HG03025 (cell line): Measurements from ENCODE around the gene CHCHD5.
"Not testable (repeated sequence)": the region's sequence is repeated elsewhere in the genome, so short reads cannot be mapped to it uniquely, and the experiment has no call there.

Experiments used
- ATAC-seq: cut with Tn5 transposase; IDR thresholded peaks from one replicate; pipeline ENCODE4 v1.9.1; 2021; ENCODE audit warnings: mild to moderate bottlenecking, moderate library complexity; ENCODE audit not compliant: unreplicated experiment, low FRiP score

CHCHD5 gene

DNA sequence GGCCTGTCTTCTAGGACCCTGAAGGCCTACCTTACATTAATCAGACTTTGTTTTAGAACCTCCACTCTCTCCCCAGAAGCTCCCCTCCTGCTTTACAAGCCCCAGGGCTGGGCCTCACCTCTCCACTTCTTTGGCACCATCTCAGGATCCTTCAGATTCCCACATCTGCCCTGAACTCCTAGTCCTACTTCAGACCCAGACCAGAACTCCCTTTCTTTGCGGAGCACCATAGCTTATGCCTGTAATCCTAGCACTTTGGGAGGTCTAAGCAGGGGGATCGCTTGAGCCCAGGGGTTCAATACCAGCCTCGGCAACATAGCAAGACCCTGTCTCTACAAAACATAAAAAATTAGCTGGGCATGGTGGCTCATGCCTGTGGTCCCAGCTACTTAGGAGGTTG is 991 bp downstream of the CHCHD5 start:
- no peak for ATAC-seq

DNA sequence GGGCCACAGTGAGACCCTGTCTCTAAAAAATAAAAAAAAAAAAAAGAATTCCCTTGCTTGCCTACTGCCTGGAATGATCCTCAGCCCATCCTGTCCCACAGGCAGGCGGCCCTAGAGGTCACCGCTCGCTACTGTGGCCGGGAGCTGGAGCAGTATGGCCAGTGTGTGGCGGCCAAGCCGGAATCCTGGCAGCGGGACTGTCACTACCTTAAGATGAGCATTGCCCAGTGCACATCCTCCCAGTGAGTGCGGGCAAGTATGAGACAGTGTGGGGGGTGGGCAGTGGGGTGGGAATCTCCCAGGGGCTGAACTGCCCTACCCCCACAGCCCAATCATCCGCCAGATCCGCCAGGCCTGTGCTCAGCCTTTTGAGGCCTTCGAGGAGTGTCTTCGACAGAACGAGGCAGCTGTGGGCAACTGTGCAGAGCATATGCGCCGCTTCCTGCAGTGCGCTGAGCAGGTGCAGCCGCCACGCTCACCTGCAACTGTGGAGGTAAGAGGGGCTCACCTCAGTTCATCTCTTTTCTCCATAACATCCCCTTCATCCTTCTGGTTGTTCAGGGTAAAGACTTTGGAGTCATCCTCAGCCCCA is 1.6 kb downstream of the CHCHD5 start:
- no peak for ATAC-seq

DNA sequence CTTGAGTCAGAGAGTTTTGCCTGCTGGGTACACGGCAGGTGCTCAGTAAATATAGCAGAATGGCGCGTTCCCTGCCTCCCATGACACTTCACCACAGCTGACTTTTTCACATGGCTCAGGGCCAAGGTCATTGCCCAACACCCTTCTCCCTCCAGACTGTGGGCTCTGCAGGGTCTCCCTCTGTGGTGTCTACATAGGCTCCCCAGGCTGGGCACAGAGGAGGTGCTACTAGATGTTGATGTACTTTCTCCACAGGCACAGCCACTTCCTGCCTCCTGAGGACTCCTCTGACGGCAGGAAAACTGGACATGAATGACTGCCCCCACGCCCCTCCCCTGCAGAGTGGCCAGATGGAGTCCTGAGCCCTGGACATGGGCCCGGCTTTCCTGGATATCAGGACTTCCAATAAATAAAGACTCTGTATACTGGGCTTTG is 4.2 kb downstream of the CHCHD5 start:
- no peak for ATAC-seq

DNA sequence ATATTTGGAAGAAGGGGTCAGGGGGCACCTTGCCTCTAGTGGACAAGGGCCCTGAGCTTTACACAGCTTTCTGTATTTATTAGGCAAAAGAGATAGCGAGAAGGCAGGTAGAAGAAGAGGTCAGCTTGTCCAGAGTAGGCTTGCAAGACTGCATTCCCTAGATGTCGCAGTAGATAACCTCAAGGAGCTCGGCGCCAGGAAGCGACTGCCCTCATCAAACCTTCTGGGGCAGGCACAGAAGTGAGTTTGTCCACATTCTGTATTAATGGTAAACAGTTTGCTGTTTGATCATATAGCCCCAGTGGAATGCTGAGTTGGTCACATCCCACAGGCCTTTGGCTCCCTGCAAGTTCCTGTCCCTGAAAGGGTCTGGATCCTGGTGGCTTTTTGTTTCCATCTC is 7.0 kb downstream of the CHCHD5 start:
- no peak for ATAC-seq

DNA sequence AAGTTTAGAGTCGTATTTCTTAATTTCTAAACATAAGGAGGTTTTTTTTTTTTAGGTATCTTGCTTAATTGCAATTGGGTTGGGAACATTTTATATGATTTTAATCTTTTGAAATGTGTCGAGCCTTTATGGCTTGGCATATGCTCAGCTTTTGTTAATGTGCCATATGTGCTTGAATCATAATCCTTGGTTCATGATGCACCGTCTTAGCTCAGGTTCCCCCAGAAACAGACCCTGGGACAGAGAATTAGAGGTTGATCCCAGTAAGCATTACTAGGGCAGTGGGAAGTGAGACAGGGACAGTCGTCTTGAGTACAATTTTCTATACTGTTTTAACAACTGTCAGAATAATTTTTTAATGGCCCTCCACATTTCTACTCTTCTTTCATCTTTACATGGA is 9.3 kb downstream of the CHCHD5 start:
- ATAC-seq: no peak

DNA sequence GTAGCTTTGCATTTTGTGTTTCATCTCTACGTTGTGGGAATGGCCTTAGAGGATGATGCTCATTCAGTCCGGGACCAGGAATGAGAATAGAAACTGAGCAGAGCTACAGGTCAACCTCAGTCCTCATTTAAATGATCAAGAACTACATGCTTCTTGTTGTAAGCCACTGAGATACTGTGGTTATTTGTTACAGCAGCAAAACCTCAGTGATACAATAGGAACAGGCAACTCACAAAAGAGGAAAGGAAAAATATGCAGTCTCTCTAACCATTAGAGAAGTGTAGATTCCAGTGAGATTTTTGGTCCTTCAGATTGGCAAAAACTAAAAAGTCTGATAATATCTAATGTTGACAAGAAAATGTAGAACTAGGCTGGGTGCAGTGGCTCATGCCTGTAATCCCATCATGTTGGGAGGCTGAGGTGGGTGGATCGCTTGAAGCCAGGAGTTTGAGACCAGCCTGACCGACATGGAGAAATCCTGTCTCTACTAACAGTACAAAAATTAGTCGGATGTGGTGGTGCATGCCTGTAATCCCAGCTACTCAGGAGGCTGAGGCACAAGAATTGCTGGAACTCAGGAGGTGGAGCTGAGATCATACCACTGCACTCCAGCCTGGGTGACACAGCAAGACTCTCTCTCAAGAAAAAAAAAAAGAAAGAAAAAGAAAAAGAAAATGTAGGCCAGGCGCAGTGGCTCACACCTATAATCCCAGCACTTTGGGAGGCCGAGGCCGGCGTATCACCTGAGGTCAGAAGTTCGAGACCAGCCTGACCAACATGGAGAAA is 13.3 kb downstream of the CHCHD5 start:
- ATAC-seq: no peak

DNA sequence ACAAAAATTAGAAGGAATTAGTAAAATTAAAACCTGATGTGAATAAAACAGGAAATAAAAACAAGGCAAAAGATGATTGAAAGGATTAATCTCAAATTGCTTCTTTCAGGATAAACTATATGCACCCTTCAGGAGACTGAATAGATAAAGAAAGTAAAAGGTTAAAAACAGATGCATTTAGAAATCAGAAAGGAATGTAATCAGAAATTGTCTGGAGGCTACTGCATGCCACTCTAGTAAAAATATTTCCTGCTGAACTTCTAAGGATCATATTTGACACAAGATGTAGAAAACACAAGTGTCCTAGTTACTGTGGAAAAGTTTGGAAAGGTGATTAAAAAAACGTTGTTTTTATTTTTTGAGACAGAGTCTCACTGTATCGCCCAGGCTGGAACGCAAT is 16.2 kb downstream of the CHCHD5 start:
- no peak for ATAC-seq

DNA sequence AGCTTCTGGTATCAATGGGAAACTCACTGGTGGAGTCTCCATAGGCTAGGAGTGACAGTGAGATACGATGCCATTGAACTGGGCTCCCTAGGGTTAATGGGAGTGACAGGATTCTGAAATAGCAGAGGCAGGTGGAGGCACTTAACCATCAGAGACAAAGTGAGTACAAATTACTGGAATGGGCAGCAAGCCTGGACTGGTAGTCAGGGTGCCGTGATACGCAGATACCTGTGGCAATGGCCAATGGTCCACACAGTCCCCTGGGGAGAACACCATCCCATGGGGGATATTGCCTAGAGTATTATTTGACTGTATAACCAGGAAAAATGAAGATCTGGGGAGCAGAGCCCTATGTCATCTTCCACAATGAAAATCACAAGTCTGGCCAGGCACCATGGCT is 17.3 kb downstream of the CHCHD5 start:
- no peak for ATAC-seq

DNA sequence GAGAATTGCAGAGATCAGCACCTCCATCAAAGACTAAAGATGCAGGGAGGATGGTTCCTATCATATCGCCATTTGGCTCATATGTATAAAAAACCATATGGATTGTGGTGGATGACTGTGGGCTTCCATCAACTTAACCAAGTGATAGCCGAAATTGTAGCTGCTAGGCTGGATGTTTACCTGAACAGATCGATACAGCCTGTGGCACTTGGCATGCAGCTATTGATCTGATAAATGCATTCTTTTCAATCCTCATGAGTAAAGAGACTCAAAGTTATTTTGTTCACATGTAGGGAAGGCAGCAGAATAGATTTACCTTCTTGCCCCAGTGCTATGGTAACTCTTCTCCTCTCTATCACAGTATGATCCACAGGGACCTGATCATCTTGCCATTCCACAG is 18.5 kb downstream of the CHCHD5 start:
- ATAC-seq: no peak

DNA sequence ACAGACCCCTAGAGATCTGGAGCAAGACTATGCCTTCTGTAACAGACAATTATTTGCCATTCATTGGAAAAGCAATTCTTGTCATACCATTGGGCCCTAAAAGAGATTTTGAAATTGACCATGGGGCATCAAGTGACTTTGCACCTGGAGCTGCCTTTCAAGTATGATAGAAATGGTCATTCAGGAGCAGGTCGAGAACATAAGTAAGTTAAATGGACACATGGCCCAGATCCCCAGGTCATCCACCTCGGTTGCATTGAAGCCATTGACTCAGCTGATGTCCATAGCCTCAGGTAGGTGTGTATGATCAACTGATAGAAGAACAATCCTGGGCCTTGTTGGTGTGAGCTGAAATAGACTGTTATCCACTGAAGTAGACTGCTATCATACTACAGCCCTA is 19.3 kb downstream of the CHCHD5 start:
- no peak for ATAC-seq

DNA sequence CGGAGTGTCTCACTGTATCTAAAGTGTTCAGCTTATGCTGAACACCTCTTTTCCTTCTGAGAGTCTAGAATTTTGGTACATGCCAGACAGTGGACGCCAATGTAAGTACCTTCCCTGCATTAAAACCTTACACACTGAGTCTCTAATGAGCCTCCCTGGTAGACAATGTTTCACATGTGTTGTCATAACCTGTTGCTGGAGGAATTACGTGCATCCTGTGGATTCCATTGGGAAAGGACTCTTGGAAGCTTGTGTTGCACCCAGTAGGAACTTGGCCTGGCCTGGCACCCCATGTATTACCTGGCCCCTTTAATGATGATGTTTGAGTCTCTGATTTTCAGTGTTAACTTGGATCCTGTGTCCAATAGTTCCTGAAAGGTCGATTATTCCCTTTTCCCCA is 20.5 kb downstream of the CHCHD5 start:
- no peak for ATAC-seq

DNA sequence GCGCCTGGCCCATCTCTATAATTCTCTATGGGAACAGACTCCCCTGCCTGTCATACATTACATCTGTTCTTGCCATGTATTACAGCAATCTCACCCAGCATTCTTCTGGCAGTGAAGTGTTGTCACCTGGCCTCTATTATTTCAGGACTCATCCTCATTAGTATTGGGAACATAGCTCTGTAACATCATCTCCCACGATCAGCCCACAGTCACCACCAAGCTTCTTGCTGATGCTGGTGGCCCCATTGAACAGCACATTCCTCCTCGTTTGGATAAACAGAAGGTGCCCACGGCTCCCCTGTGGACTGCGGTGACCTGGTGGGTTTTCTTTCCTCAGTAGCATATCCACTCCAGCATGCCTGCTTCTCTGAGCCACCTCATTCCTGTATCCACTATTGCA is 21.5 kb downstream of the CHCHD5 start:
- ATAC-seq: no peak

DNA sequence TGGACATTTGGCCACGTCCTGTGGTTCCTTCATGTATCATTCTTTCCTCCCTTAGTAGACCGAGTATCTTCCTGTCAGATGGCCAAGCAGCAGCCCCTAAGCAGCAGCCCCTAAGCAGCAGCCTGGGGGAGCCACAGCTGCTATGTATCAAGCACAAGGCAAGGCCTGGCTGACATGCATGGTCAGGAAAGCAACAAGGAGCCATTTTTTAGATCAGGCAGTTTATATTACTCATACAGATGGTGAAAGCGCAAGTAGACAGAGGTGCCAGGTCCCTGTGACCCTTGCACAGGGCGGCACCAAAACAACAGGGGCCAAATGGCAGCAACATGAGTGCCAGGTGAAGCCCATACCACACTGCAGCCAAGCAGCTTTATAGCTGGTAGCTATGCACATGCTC is 22.1 kb downstream of the CHCHD5 start:
- ATAC-seq: no peak

DNA sequence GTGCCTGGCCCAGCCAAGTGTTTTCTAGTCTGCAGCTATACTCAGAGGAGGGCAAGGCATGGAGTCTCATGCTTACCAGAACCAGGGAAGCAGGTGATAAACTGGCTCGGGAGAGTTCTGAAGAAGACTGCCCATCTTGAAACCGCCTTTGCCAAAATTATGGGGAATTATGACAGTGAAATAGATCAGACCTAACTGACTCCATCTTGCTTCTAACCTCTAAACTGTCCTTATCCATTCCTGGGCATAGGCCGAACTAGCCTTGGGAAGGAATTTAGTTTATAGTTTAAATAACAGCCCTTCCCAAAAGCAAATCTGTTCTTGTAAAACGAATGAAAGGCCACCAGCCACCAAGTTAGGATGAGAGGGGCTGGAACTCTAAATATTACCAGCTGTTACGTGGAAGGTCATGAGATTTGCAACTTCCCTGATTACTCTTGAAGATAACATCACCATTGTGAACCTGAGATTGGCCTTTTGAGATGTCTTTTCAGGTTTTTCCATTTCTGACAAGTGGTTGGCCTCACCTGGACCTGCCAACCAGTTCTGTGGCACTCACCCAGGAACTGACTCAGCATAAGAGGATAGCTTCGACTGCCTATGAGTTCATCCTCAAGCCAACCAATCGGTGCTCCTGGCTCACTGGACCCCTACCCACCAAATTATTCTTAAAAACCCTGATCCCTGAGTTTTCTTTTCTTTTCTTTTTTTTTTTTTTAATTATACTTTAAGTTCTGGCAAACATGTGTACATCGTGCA is 23.4 kb downstream of the CHCHD5 start:
- no peak for ATAC-seq

DNA sequence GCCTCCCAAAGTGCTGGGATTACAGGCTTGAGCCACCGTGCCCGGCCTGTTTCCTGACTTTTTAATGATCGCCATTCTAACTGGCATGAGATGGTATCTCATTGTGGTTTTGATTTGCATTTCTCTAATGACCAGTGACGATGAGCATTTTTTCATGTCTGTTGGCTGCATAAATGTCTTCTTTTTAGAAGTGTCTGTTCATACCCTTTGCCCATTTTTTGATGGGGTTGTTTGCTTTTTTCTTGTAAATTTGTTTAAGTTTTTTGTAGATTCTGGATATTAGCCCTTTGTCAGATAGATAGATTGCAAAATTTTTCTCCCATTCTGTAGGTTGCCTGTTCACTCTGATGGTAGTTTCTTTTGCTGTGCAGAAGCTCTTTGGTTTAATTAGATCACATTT is 24.9 kb downstream of the CHCHD5 start:
- not testable (repeated sequence) for ATAC-seq

DNA sequence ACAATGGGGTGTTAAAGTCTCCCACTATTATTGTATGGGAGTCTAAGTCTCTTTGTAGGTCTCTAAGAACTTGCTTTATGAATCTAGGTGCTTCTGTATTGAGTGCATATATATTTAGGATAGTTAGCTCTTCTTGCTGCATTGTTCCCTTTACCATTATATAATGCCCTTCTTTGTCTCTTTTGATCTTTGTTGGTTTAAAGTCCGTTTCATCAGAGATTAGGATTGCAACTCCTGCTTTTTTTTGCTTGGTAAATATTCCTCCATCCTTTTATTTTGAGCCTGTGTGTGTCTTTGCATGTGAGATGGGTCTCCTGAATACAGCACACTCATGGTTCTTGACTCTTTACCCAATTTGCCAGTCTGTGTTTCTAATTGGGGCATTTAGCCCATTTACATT is 27.9 kb downstream of the CHCHD5 start:
- not testable (repeated sequence) for ATAC-seq

DNA sequence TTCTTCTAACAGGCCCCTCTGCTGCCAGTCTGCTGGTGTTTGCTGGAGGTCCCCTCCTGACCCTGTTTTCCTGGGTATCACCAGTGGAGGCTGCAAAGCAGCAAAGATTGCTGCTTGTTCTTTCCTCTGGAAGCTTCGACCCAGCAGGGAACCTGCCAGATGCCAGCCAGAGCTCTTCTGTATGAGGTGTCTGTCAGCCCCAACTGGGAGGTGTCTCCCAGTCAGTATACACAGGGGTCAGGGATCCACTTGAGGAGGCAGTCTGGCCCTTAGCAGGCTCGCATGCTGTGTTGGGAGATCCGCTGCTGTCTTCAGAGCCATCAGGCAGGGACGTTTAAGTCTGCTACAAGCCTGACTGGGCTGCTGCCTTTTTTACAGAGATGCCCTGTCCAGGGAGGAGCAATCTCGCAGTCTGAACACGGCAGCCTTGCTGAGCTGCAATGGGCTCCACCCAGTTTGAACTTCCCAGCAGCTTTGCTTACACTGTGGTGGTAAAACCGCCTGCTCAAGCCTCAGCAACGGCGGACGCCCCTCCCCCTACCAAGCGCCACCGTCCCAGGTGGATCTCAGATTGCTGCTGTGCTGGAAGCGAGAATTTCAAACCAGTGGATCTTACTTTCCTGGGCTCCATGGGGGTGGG is 29.9 kb downstream of the CHCHD5 start:
- ATAC-seq: no peak

DNA sequence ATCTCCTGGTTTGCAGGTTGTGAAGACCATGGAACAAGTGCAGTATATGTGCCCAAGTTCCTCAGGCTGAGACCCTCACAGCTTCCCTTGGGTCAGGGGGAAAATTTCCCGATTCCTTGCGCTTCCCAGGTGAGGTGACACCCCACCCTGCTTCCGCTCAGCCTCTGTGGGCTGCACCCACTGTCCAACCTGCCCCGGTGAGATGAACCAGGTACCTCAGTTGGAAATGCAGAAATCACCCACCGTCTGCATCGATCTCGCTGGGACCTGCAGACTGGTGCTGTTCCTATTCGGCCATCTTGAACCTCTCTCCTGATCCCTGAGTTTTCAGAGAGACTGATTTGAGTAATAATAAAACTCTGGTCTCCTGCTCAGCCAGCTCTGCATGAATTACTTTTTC is 30.6 kb downstream of the CHCHD5 start:
- no peak for ATAC-seq

DNA sequence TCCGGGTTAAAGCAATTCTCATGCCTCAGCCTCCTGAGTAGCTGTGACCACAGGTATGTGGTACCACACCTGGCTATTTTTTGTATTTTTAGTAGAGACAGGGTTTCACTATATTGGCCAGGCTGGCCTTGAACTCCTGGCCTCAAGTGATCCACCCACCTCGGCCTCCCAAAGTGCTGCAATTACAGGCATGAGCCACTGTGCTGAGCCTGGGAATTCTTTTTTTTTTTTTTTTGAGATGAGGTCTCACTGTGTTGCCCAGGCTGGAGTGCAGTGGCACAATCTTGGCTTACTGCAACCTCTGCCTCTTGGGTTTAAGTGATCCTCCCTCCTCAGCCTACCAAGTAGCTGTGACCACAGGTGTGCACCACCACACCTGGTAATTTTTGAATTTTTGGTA is 31.4 kb downstream of the CHCHD5 start:
- ATAC-seq: not testable (repeated sequence)

DNA sequence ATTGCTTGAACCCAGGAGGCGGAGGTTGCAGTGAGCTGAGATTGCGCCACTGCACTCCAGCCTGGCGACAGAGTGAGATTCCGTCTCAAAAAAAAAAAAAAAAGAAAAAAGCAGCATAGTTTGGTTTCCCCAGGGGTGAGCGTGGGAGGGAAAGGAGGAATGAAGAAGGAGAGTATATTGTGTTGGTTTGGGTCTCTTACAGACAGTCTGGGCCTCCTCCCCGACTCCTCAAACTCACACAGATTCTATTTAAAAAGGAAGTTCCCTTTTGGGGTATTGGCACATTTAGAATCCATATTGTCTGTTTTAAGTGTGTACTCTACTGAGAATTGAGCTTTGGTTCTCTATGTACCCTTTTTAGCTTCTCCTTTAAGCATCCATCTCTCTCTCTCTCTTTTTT is 34.0 kb downstream of the CHCHD5 start:
- no peak for ATAC-seq
